DMS153 treated with DMSO at 0.1 percent for 48 hours (cell line): ENCODE results near the gene SYT6.

Experiments used
- DNase-seq: peaks from one replicate; lab custom pipeline; 2025; ENCODE audit not compliant: unreplicated experiment; lab: John Stamatoyannopoulos, UW

The SYT6 gene

DNA sequence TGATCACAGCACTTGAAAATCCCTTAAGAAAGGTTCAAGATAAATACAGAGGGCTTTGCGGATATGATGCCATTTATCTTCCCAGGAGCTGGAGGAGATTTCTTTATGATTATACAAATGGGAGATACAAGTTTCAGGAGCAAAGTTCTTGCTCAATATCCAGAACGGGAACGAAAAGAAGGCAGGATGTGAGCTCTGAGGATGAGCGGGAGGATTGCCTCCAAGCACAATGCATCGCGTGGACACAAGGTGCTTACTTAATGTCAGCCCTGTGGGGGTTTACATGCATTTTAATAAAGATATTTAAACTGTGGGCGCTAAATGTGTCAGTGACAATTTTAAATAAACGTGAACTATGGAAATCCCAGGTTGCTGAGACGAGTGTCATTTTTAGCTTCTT, 59.0 kb downstream of the SYT6 start:
- DNase-seq = no peak

DNA sequence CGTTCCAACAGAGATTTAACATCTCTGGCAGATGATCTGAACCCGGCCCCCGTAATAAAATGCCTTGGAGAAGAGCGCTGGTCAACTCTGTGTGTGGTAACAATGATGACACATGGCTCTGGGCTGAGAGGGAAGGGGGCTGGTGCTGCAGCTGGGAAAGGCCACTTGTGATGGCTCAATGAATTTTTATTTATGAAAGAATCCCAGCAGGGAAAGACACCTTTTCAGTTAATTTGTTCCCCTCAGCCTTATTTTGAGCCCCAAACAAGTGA, 59.4 kb downstream of the SYT6 start:
- DNase-seq = no peak

DNA sequence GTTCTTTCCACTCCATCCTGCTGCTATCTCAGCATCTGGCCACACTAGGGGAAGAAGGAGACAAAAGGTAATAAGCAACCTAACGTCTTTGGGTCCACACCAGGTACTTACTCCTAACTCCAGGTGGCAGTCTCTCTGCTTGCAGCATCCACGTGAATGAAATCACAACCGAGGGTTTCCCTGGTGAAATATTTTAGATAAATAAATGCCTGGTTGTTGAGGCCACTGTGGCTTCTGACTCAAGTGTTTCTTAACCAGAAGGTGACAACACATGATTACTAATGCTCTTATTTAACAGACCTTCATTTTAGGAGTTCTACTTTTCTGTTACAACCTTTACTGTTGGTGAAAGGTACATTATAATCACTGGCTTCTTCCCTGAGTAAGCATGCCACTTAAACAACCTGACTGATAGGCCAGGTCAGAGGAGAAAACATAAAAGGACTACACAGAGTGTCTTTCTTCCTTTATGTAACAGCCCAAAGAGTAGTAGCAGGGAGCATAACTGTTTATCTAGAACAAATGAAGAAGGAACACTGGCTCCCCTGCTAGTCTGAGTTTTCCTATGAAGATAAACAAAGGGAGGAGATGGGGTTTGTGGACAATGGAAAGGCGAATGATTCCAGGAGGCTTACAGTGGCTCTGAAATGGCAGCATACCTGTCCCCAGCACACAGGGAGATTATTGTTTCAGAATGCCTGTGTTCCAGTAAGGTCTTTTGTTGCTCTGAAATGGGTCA, 59.9 kb downstream of the SYT6 start:
- no peak for DNase-seq

DNA sequence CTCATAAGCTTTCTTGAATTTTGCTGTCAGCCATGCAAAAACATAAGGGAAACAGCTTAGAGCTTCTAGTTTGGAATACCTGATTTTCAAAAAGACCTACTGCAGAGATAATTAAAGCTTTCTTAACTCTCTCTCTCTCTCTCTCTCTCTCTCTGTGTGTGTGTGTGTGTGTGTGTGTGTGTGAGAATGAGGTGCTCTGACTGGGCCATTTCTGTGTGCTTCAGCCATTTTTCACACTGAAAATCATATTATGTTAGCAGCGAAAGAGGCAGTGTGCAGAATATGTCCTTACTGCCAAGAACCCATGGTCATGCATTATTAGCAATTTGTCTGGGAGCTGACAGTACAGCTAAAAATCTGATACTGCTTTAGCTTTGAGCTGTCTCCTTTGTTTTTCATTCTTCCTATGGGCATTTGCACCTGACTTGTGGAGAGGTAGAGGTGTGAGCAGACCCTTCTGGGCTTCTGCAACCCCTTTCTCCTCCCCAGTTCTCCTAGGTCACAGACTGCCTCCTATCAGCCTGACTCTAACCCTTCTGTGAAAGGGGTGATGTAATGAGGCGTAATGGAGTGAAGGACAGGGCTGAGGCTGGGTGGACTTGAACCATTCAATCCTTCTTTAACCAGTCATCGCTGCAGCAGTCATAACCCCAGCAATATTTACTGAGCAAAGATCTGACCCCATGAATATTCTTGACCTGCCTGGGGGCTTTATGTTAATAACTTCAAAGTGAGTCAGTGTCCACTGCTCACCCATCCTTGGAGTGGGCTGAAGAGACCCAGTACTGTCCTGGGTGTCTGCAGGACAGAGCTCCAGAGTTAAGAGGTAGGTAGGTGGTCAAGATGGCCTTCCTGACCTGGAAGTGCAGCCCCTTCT, 61.2 kb downstream of the SYT6 start:
- no peak for DNase-seq

DNA sequence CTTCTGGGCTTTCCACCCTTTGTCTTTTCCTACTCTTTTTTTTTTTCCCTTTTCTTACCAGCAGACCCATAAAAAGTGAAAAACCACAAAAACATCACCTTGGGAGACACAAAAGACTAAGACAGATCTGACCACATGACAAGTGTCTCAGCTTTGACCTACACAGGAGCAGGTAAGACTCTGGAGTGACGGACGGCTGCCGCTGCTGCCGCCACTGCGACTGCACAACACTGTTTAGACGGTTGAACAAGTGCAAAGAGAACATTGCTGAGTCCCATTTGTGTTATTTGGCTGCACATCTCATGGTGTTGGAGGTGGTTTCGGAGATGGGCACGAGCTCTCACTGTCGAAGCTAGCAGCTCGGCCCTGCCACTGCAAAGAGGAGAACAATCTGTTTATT, 62.0 kb downstream of the SYT6 start:
- no peak for DNase-seq

DNA sequence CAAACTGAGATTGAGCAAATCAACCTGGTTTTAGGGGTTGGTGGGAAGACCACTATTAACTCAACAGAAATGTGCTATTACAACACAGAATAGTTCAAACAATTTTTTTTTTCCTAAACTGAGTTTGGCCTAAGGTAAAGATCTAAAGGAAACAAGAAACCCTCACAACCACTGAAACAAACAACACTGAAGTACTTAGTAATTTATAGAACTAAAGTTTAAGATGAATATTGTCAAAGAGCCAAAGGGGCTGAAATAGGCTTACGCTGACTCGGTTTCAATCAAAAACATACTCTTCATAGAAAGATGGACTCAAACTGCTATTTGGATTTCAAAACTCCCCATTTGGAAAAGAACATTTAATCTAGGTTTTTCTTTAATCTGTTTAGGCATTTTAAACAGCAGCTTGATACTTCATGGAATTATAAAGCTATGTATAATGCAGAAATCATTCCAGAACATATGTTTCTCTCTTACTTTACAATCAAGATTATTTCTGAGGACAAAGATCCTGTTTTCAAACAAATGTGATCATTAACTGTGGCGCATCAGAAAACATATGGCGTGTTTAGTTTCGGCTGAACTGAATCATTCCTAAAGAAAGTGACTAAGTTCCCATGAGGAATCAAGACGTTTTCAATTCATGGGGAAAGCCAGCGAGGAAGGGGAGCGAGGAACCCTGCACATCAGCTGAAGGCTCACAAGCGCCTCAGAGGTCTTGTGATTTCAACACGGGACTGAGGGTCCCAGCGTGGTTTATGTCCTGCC, 62.7 kb downstream of the SYT6 start:
- no peak for DNase-seq

DNA sequence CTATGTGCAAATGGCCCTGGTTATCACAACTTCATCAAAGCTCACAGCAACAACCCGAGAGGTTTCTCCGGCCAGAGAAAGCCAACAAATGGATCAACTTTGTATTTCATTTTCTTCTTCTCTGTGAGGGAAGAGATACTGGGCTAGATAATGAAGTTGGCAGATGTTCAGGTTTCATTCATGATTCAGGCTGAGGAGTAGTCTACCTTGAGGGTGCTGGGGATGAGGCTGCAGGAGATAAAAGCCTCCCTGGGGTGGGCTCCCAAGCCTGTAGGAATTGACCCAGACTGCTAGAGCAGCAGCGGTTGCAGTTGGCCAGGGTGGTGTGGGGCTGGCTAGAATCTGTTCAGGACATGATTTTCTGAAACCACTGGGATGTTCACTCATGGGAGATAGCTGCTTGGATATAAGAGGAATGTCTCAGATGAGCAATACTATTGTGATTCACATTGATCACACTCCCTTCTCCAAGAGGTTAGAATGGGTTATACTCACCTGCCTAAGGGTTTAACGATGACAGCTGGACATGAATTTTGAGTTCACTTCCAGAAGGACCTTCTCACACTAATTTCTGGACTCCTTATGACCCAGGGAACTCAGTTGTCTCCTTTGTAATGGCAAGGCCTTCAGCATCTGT, 64.0 kb downstream of the SYT6 start:
- DNase-seq = no peak

DNA sequence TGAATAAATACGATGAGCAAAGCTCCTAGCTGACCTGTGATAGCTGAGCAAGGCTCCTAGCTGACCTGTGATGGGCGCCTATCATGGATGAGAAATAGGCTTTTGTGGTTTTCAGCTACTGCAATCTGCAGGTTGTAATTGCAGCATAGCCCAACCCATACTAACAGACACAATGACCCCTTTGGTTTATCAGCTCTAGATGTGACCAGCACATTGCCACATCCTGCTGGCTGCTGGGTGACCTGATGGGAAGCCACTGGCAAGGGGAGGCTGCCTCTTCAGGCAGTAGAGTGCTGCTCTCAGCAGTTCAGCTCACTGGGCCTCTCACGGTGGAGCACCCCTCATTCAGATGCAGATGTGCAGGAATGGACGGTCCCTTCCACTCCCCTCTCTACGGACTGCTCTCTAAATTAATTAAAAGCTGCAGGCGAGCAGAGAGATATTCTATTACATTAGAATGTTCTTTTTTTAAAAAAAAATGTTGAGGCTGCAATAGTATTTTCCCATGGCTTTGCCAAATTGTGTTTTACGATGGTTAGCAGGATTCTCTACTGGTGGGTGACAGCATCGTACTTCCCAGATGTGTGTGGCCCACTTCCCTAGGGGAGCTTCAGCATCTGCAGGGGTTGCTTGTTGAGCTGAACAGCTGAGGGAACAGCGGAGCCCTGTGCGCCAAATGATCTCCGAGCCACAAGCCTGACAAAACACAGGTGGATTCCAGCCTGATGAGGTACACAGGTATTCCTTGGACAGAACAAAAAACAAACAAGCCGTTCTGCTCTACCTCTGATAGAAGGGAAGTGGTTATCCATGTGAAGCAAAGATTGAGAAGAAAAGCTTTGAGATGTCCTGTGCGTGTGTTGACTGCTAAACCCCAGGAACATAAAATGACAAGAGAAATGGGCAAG, 65.0 kb downstream of the SYT6 start:
- DNase-seq = no peak

DNA sequence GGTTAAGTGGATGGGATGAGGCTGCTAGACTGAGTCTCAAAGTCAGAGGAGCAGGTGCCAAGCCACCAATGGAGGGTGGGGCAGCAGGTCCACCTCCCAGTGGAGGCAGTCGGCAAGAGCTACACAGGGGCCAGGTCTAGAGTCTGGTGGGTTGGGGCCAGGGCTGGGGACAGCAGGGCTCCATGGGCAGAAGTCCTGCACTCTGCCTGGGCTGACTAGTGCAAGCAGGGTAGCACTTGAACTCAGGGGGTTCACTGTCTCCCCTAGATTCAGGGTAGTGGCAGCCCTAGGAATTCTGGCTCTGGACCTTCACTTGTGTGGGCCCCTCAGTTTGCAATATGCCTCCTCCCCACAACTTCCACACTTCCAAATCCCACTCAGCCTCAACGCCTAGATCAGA, 66.2 kb downstream of the SYT6 start:
- no peak for DNase-seq

DNA sequence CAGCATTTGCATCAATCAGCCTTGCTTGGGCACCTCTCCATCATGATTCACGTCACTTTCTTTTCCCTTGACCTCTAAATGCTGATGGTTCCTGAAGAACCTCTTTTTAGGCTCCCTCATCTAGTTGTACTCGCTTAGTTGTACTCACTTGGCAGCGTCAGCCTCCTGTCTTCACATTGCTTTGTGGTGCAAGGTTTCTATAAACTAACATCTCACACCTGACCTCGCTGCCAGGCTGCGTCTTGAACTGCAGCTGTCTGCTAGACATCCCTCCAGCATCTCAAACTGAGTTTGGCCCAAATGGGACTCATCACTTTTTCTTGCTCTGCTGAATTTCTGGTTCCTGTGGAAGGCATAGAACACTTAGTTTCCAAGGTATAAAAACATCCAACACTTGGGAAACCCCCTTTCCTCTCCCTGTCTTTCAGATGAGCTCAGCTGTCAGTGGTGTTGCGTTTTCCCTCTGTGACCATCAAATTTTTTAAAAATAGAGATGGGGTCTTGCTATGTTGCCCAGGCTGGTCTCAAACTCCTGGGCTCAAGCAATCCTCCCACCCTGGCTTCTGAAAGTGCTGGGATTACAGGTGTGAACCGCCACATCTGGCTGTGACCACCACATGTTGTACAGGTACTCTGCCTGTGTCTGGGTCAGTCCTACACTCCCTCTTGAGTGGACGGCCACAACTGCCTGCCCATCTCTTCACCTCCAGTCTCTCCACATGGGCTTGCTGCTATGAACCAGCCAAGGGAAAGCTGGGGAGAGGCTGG, 66.9 kb downstream of the SYT6 start:
- DNase-seq = no peak

DNA sequence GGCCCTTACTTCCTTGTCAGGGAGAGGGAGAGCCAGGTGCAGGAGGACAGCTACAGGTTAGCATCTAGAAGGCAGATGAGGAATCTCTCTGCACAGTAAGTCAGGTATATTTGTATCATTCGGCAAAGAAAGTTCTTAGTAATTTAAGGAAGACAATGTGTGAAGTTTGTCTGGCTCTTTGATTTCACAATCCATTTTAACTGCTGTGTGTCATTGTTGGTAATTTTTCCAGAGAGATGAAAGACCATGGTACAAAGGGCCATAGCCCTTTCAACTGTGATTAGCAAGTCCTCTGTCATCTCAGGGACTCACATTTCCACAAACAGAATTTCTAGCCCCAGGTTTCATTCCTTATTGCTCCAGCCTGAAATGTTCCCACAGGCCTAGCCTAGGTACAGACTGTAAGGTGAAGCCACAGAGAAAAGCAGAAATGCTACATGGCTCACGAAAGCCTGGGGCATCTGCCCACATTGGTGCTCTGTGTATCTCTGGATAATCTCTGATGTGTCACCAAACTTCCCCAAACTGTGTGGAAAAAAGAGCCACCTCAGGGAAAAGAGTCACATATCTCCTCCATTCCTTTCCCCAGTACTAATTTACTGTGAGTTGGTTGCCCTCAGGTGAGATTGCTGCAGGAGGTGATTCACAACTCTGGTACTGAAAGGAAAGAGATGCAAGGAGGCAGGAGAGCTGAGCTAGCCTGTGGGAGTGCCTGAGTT, 70.6 kb downstream of the SYT6 start:
- no peak for DNase-seq

DNA sequence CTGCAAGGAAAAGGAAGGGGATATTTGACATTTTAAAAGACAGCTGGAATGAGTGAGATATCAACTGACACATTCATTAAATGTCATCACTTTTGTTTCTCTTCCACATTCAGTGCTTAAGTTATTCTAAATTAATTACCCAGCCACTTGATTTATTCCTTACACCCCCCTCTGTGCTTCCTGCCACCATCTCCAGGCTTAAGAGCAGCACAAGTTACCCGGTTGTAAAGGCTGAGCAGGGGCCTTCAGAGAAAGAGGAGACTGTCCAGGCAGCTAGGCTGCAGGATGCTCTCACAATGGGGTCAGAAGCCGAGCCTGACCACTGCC, 71.4 kb downstream of the SYT6 start:
- no peak for DNase-seq

DNA sequence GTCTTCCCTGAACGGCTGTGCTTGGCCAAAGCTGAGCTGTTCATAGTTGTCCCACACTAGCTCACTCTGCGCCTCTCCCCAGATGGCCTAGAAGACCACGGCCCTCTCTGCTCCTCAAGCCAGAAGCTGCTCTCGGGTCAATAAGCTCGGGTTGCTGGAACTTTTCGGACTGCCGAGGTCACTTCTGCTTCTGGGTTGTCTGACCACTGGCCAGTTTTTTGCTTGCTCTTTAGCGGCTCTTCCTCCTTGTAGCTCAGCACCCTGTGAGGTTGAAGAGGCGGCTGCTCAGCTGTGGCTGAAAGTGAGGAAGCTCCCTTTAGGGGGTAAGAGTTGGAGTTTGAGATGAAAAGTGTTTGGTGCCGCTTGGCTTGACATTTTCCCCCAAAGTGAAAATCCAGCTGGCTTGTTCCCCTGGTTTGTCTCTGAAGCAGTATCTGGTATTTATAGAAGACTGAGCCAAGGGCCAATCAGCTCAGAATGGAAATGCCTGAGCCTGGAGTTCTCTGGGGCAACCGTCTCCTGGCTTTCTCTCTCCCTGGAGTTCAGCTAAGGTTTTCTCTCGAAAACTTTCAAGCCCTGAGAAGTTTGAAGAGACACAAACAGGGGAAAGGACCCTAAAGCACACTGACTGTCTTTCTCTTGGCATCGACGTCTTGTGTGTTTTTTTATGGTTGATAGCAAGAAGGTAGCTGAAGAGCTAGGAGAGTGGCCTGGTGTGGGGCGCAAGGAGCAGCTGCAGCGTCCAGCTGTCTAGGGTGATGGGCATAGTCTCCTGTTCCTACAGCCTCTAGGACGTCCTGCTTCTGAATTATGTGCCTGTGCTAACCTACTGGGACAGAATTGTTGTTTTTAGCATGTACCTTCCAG, 72.0 kb downstream of the SYT6 start:
- DNase-seq = no peak

DNA sequence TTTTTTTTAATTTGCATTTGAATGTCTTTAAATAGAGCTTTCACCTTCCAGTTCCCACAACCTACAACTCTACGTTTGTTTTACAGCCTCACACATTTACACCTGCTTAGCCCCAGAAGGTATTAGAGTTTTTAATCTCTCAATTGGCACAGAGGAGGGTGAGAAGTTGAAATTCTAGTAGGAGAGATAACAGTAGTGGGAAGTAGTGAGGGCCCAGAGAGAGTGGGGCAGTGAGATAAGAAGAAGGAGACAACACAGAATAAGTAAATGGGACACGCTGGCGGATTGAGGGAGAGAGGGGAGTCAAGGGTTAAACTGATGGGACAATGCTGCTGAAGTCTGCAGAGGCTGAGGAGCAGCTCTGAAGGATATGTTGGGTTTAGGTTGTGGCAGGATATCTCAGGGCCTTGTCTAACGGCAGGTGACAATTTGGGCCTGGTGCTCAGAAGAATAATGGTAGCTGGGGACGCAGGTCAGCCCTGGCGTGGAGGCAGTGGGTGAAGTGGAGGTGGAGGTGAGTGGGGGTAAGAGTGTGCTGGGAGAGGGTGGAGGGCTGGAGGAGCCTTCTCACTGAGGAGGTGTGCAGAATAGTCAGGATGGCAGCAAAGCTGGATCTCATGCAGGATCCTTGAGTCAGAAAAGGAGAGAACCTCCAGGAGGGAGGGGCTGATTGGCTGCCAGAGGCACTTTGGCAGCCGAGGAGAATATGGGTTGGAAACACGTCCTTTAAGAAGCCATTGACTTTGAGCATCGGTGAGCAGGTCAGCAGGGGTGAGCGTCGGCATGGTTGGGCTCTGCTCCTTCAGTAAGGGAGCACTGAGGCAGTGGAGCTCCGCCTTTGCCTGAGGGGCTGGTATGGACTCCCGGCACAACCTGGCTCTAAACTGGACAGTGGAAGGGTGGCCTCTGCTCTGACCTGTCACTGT, 72.9 kb downstream of the SYT6 start:
- no peak for DNase-seq

DNA sequence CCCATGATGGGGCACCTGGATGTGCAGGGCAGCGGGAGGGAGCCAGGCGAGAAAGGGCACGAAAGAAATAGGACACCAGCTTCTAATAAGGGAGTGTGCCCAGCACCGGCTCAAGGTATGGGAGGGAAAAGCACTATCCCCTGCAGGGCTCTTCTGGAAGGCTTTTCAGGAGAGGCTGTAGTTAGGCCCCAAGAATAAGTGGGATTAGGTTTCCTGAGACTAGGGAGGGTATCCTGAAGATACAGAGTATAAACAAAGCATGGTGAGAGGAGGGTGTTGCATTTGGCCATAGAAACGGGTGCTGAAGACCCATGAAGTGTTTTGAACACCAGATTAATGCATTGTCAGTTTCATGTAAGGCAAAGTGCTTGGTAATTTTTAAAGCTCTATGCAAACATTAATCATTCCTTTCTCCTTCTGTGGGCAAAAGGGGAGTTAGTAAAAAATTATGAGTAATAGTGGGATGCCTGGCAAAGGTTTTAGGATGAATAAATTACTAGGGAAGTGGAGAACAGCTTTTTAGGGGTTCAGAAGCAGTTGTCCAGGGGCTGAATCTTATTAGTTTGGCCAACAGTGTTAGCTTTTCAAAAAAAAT, 74.0 kb downstream of the SYT6 start:
- DNase-seq = no peak

DNA sequence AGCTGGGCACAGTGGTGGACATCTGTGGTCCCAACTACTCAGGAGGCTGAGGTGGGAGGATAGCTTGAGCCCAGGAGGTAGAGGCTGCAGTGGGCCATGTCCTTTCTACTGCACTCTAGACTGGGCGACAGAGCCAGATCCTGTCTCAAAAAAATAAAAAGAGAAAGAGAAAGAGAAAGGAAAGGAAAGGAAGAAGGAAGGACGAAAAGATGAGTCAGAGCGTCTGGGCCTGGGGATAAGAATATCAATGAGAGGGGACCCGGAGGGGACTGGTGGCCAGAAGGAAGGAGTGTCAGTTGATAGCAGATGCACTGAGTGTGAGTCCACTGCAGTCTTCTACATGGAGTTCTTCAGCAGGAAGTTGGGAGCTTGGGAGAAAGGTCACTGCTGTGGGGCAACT, 75.6 kb downstream of the SYT6 start:
- no peak for DNase-seq

DNA sequence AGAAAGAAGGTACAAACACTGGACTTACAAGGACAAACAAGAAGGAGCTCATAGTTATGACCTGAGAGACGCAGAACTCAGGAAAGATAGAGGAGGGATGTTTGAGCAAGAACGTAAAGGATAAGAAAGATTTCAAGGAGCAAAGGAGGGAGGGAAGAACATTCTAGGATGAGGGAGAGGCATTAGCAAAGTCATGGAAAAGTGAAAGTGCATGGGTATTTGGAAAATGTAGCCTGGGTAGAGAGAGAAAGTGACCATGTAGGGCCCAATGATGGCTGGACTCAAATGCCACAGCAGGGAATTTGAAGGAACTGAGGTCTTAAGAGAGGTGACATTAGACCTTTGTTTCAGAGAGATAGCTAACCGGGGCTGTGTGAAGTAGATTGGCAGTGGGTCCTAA, 76.5 kb downstream of the SYT6 start:
- DNase-seq = no peak
